Activated T-helper 9 cell treated with anti-CD3 and anti-CD28 coated beads, Interleukin-2, amount 50 U/mL, for 16 hours (primary cell): ENCODE data around the gene UBTF.

Experiments
- DNase-seq: peaks from one replicate; pipeline ENCODE4 v3.0.0-alpha.2; 2020; ENCODE audit warnings: low read depth

UBTF gene

GRCh38 chr17:44167181-44167861 is 52.2 kb downstream of the UBTF start:
- no peak for DNase-seq

GRCh38 chr17:44164476-44164875 is 55.0 kb downstream of the UBTF start:
- DNase-seq = no peak

GRCh38 chr17:44159519-44160210 is 59.8 kb downstream of the UBTF start:
- DNase-seq = no peak

GRCh38 chr17:44155488-44155887 is 64.0 kb downstream of the UBTF start:
- no peak for DNase-seq
